NT2/D1 (cell line): ENCODE results near the gene PRELID3B.

Experiments used
- SUZ12 ChIP-seq: IDR thresholded peaks from 2 replicates; pipeline ENCODE4 v1.6.1; 2011; ENCODE audit not compliant: insufficient read length, insufficient read depth; ENCODE audit errors: extremely low read depth
- YY1 ChIP-seq: IDR thresholded peaks from 2 replicates; pipeline ENCODE4 v1.6.1; 2011; ENCODE audit not compliant: insufficient read length, insufficient read depth
- ZNF274 ChIP-seq: IDR thresholded peaks from 2 replicates; pipeline ENCODE4 v1.6.1; 2011; ENCODE audit warnings: mild to moderate bottlenecking, low read depth, low read length

GRCh38 chr20:58997141-58997770 lies 45.3 kb downstream of the PRELID3B start:
- TF ChIP-seq YY1 (no peak), ZNF274 (no peak), SUZ12 (no peak)
